ENCODE data around the gene SLC31A2.

- TF ChIP-seq YY1 (IDR thresholded peaks at IDR 0.05) (no peak), RAD21 (IDR thresholded peaks at IDR 0.05) (no peak), CTCF (IDR thresholded peaks at IDR 0.05; ENCODE audit: low read depth, low read length, missing input control) (no peak), TAF1 (conservative IDR thresholded peaks at IDR 0.05) (no peak), GABPA (IDR thresholded peaks at IDR 0.05 in 1 of 2, conservative IDR thresholded peaks at IDR 0.05 in 1 of 2) (no peak), EGR1 (IDR thresholded peaks at IDR 0.05; ENCODE audit: low read depth in 2 of 2) (no peak), FOXA1 (IDR thresholded peaks at IDR 0.05) (no peak), SP1 (IDR thresholded peaks at IDR 0.05) (no peak)
Observed at GRCh38 chr9:113173341-113173740, 22.5 kb downstream of the SLC31A2 start.
